GM18520 (cell line): ENCODE results near the gene GFER.
"Not testable (repeated sequence)": the region's sequence is repeated elsewhere in the genome, so short reads cannot be mapped to it uniquely, and the experiment has no call there.

ENCODE experiments used
- ATAC-seq: cut with Tn5 transposase; IDR thresholded peaks from one replicate; pipeline ENCODE4 v1.9.1; 2021; ENCODE audit not compliant: unreplicated experiment

Gene GFER

DNA sequence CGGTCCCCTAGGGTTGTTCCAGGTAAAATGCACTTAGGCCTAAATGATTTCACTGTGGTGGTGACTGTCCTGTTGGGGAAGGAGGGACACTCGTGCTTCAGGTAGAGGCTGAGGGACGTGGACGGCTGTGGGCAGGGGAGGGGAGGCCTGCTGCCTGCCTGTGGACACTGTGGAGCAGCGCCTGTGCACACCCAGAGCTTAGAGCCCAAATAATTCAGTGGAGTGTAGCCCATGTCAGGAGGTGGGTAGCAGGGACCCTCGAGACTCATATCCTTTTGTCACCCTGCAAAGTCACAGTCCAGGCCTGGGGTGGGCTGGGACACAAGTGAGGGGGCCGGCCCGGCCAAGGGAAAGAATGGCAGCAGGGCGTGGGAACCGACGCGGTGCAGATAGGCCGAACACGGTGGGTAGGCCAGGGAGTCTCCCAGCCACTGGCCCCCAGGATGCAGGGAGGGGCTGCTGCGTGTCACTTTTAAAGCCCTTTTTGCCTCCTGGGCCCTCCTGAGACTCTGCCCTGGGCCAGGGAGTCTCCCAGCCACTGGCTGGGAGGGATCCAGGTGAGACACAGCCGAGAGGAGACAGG, 42.0 kb downstream of the GFER start:
- no peak for ATAC-seq

DNA sequence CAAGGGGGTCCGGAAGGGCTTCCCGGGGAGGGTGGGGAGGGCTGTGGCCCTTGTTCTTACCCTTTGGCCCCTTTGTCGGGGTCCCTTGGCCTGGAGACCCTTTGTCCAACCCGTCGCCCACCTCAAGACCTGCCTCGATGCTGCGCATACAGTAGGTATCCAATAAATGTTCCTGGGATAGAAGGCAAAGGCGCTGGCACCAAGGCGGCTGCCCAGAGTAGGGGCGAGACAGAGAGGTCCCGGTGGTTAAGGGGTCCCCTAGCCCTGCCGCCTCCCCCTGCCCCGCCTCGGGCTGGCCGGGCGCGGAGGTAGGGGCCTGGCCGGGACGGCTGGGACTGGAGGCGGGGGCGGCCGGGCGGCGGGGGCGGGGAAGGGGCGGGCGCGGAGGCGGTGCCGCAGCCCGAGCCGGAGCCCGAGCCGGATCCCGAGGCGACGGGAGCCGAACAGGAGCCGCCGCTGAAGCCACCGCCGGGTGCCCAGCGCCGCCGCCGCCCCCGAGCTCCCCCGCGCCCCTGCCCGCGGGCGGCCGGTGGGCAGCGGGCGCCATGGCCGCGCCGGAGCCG, 42.5 kb downstream of the GFER start, which contains the start of gene NHERF2:
Gene NHERF2 (plus strand): TSS at position 442 of the 563 bp plus-strand sequence. CDS start 104 bp downstream, at position 546.
- ATAC-seq: no peak

DNA sequence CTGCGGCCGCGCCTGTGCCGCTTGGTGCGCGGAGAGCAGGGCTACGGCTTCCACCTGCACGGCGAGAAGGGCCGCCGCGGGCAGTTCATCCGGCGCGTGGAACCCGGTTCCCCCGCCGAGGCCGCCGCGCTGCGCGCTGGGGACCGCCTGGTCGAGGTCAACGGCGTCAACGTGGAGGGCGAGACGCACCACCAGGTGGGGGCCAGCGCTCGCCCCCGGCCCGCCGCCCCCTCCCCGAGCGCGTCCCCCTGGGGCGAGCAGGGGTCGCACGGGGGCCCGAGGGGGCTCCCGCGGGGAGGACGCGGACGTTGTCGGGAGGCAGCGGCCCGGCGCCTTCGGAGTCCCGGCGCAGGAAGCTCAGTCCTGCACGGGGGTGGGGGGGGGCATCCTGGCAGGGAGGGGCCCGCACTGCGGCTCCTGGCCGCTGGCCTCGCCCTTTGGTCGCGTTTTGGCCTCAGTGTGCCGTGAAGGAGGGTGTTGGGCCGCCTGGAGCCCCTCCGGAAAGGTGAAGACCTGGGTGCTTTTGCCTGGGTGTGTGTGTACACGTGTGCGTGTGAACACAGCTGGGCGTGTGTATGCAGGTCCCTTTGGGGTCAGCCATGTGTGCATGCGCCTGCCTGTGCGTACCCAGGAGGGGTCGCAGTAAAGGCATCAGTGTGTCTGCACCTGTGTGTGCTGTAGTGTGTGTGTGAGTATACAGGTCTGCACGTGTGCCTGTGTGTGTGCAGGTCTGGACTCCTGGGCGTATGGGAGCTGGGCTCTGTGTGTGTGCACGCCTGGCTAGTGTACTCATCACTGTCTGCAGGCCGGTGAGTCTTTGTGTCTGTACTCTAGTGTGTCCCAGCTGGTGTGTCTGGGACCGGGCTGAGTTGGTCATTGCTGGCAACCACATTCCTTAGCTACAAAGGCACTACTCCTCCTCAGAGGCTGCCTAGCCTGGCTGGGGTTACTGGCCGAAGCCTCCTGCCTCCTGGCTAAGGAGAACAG, 43.3 kb downstream of the GFER start:
- ATAC-seq: no peak

DNA sequence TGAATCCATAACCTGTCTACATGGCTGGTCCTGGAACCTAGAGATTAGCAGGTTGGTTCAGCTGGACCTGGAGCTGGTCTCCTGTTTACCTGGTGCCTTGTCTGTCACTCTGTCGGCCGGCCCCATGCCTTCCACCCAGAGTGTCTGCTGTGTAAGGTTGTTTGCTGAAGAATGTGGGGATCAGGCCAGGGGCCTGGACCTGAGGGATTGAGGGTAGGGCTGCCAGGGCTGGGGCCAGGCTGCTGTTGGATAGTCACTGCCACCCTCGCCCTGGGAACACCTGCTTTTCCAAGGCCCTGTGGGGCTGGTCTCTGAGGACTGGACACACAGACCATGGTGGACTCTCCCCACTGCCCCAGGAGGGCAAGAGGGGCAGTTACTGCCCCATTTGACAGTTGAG, 44.2 kb downstream of the GFER start:
- no peak for ATAC-seq

DNA sequence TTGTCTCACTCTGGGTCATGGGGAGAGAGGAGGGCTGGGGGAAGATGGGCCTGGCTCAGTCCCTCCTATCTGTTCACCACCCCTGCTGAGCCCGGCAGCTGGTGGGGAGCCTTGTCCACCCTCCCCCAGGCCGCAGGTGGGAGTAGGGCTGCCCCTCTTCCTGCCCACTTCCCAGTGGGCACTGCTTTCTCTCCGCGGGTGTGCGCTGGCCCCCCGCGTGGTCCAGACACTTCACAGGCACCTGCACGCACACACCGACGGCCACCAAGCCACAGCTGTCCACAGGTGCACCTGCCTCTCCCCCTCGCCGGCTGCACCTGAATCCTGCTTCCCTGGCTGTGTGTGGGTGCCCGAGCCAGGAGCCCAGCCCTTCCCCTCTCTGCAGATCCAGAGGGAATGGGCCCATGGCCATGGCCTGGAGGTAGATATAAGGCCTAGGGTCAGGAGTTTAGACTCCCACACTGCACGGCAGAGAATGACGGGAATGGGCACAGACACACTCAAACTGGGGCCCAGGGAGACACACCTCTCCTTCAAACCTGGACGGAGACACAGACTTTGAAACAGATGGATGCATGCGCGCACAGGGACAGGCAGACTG, 44.7 kb downstream of the GFER start:
- no peak for ATAC-seq

DNA sequence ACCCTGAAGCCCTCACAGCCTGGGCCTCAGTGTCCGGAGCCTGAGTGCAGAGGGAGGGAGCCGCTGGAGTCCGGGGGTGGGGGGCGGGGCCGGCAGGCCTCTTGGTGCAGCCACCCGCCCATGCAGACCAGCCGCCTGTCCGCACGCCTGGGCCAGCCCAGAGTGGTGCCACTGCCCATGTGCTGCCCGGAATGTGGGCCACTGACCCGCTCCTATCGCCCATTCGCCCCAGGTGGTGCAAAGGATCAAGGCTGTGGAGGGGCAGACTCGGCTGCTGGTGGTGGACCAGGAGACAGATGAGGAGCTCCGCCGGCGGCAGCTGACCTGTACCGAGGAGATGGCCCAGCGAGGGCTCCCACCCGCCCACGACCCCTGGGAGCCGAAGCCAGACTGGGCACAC, 45.4 kb downstream of the GFER start:
- no peak for ATAC-seq

DNA sequence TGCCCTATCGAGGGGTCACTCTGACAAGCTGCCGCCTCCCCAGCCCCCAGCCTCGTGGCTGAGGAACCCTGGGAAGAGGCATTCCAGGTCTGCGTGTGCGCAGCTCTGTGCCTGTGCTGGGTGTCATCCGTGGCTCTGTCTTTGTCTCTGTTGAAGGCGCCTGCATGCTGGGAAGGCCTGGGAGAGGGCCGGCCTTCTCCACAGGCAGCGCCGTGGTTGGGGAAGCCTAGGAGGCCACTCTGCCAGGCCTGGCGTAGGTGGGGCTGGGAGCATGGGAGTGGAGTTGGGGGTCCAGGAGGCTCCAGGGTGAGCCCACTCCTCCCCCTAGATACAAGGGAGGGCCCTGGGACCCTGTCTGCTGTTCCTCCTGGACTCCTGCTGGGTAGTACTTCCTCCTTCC, 46.0 kb downstream of the GFER start:
- ATAC-seq: no peak

DNA sequence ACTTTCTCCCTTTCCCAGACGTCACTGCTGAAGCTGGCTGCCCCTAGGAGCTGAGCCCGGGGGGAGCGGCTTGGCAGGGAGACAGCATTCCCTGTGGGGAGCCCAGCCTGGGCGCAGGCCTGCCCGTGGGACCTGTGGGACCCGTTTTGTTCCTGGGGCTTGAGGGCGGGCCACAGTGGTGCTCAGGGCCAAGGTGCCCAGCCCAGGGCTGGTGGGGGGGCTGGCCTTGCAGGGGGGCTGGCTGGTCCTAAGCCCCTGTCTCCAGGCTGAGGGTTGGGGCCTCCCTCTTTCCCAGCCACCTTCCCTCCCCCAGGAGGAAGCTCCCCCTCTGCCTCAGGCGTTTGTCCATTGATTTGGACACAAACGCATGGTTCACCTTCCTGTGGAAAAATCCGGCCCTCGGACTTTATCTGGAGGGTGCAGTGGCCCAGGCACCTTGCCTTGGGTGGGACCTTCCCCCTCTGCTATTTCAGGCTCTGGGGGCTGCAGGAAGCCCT, 47.1 kb downstream of the GFER start:
- ATAC-seq: no peak

DNA sequence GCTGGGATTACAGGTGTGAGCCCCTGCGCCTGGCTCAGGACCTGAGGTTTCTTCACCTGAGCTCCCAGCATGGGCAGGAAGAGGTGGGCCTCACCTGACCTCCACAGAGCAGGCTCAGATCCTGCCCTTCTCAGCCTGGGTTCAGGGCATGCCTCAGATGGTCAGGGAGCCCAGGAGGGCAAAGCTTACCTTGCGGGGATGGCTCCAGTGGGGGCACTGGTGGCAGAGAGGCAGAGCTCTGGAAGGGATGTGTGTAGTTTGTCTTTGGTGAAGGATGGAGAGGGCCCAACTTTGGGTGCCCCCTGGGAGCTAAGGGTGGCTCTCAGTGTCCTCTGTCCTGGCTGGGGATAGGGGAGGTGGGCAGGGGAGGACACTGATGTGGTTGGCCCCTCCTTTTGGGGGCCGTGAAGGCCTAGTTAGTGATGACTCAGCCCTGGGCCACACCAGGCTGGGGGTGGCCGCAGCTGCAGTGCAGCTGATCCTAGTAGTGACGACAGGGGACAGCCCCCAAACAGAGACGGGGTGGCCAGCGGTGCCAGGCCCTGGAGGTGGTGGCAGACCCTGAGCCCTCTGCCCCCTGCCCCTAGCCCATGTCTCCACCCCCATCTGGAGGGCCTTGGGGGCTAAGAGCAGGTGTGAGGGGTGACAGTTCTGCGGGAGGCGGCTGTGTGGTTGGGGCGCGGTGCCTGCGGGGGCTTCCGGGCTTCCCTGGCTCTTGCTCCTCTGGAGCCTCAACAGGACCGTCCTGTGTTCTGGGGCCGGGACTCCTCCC, 48.5 kb downstream of the GFER start:
- no peak for ATAC-seq

DNA sequence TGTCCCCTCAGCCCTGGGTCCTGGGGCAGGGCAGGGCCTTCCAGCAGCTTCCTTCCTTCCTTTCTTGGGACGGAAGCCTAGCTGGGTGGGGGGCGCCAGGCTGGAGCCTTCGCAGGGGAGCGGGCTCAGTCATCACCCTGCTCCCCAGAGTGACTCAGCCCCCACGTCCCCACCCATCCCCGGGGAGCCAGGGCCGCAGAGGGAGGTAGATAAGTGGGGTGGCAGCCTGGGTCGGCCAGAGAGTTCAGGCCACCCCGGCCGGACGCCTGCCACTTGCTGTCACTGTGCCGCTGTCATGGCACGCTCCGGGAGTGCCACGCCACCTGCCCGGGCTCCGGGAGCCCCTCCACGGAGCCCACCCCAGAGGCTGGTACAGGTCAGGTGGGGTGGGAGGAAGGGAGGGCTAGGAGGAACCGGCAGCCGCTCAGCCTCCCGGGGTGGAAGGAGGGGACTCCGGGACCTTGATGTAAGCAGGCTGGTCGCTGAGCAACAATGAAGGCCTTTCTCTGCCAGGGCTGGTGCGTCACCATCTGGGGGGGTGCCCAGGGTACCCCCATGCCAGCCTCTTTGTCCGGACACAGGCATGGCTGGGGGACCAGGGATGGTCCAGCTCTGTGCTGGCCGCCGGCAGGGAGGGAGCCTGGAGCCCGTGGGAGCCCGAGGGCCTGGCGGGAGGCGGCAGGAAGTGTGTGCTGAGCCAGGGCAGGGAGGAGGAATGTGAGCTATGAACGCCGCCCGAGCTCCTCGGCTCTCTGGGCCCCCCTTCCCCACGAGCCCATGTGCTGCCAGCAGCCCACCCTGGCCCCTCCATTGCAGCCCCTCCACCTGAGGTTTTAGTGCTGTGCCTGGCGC, 49.3 kb downstream of the GFER start:
- ATAC-seq: no peak

DNA sequence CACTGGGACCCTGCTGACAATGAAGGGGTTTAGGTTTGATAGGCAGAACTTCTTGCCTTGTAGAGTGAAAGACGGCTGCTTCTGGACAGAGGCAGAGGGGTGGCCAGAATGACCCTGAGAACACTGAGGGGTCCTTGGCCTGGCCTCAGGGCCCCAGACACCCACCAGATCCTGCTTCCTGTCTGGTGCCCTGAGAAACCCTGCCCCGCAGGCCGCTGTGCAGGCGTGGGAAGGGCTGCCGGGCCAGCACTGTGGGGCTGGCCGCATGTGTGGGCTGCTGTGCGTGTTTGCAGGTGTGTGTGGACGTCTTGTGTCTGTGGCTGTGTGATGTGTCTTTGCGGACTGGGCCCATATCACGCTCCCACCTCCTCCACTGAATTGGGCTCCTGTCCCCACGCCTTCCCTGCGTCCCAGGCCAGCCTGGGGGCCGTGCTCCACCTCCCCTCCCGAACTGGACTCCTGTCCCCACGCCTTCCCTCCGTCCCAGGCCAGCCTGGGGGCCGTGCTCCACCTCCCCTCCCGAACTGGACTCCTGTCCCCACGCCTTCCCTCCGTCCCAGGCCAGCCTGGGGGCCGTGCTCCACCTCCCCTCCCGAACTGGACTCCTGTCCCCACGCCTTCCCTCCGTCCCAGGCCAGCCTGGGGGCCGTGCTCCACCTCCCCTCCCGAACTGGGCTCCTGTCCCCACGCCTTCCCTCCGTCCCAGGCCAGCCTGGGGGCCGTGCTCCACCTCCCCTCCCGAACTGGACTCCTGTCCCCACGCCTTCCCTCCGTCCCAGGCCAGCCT, 50.1 kb downstream of the GFER start:
- not testable (repeated sequence) for ATAC-seq

DNA sequence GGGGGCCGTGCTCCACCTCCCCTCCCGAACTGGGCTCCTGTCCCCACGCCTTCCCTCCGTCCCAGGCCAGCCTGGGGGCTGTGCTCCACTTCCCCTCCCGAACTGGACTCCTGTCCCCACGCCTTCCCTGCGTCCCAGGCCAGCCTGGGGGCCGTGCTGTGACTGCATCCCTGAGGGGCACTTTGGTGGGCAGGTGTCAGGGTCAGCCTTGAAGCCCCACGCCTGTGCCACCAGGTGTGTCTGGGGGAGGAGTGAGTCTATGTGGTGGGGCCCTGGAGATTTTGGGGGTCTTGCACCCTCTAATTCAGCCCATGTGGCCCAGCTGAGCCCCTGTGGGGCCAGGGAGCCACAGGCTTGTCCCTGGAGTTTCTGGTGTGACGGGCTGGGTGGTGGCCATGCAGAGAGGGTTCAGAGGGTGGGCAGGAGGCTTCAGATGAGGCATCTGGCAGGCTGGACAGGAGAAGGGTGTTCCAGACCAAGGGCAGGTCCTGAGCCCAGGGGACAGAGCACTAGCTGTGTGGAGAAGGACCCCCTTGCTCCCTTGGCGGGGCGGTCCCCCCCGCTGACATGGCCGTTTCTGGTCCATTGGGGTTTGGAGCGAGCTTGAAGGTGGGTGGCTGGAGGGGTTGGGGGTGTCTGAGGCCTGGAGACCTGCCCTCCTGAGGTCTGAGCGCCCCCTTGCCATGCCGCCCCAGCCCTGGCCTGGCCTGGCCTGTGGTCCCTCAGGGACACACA, 50.9 kb downstream of the GFER start:
- no peak for ATAC-seq

DNA sequence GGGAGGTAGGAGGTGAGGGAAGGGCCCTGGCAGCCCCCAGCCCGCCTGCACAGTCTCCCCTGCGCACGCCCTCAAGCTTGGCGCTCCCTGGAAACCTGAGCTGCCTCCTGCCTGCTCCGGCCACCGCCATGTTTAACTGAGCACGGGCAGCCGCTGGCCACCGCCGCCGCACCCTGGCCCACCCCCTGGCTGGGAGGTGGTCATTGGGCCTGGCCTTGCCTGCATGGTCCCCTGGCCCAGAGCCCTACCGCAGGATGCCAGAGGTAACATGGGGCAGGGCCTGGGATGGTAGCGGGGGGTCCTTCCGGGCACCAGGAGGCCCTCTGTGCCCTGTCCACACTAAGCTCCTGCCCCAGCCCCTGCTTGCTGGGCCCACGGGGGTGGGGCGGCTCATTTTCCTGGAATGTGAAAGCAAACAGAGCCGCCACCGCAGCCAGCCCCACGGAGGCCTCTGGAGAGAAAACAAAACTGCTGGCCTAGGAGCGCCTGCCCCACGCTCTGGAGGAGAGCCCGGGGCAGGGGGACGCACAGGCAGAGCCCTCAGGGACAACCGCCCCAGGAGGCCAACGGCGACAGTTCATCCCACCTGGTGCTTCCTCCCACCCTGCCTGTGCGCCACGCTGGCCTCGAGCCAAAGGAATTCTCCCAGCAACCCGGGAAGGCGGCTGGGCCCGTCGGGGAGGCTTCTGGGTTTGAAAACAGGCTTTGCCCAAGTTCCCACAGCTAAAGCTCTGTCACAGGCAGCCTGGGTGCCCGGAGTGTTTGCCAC, 51.6 kb downstream of the GFER start:
- ATAC-seq: no peak

DNA sequence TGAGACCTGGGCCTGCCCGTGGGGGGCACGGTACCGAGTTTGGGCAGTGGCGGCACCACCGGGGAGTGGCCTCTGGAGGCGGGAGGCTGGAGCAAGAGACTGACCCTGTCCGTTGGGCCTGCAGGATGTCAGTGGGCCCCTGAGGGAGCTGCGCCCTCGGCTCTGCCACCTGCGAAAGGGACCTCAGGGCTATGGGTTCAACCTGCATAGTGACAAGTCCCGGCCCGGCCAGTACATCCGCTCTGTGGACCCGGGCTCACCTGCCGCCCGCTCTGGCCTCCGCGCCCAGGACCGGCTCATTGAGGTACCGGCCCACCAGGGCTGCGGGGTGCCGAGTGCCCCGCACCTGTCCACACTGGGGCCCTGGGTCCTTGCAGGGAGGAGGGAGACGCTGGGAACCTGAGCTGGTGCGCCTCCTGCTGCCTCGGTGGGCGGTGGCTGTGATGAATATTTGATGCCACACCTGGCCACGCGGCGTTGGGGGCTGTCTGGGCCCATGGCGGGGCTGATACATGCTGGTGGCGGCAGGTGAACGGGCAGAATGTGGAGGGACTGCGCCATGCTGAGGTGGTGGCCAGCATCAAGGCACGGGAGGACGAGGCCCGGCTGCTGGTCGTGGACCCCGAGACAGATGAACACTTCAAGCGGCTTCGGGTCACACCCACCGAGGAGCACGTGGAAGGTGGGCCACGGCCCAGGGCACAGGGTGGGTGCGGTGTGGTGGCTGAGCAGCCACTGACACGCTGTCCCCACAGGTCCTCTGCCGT, 52.4 kb downstream of the GFER start:
- ATAC-seq: no peak

DNA sequence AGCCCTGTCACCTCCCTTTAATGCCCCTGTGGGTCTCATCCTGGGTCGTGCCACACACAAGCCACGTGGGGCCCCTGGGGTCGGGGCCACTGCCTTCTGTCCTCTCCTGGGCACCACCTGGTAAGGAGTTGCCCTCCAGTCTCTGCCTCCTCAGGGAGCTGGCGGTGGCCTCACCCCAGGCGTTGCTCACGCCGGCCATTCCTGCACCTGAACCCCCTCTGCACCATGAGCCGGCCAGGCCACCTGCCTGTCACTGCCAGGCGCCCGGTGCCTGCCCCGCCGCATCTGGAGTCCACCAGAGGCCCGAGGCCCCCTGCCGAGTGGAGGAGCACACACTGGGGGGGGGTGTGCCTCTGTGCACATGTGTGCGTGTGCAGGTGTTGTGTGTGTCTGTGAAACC, 53.1 kb downstream of the GFER start:
- no peak for ATAC-seq
